GM19468 (cell line): ENCODE data around the gene KIF26B.

Source experiments
- ATAC-seq: cut with Tn5 transposase; IDR thresholded peaks from one replicate; pipeline ENCODE4 v1.9.1; 2021; ENCODE audit warnings: mild to moderate bottlenecking, moderate library complexity, moderate number of reproducible peaks; ENCODE audit not compliant: unreplicated experiment; ENCODE audit errors: extremely low read depth

KIF26B gene

DNA sequence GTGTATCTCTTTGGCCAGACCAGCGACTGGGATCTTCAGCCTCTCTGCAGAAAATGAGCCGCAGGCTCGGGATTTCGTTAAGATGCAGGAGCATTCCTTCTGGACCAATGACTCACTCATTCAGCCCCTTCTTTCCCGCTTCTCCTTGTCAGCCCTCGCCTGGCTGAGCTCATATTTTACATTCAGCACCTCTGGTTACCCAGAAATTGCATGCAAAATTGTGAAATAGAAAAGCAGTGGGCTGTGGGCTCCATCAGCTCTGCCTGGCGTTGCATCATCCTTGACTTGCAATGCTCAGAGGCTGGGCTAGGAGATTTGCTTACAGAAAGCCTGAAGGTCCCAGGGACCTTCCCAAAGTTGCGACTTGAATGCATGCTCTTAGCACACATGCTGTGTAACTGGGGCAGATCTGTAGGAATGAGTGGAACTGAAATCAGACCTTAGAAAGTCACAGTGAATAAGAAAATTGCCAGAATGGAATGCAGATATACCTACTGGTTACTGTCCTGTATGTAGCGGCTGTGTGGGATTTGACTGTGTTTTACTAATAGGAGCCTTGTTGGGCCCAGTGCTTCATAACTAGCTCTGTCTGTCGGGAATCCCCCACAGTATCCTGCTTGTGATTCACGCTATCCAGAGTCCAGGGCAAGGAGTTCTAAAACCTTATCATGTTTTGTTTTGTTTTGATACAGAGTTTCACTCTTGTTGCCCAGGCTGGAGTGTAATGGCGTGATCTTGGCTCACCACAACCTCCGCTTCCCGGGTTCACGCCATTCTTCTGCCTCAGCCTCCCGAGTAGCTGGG lies 444.8 kb downstream of the KIF26B start:
- ATAC-seq: no peak

DNA sequence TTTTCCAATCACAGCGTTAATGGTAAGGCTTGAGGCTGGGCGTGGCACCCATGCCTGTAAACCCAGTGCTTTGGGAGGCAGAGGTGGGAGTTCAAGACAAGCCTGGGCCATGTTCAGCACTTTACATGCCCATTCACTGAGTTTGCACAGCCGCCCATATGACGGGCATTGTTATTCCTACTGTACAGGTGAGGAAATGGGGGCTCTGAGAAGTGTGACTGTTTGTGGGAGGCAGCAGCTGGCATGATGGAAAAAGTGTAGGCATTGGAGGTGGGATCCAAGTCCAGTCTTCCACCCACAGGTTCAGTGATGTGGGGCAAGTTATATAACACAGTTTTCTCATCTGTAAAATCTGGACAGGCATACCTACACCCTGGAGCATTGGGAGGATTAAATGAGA lies 445.9 kb downstream of the KIF26B start:
- ATAC-seq: no peak

GRCh38 chr1:245603311-245603865 lies 448.6 kb downstream of the KIF26B start:
- ATAC-seq: no peak

DNA sequence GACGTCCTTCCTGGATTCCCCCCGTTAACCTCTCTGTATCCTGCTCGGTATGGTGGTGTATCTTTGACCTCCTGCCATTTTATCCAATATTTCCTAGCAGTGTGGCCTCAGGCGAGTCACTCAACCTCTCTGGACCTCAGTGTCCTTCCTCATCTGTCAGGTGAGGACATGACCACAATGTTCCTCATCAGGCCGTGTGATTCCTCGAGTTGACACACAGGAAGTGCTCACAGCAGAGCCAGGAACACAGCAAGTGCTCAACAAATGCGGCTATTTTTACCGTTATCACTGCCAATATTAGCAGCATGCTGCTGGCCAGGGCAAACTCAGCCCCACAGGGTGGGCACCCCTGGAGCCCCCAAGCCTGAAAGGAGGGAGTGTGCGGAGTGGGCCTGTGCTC lies 450.2 kb downstream of the KIF26B start:
- ATAC-seq: no peak

DNA sequence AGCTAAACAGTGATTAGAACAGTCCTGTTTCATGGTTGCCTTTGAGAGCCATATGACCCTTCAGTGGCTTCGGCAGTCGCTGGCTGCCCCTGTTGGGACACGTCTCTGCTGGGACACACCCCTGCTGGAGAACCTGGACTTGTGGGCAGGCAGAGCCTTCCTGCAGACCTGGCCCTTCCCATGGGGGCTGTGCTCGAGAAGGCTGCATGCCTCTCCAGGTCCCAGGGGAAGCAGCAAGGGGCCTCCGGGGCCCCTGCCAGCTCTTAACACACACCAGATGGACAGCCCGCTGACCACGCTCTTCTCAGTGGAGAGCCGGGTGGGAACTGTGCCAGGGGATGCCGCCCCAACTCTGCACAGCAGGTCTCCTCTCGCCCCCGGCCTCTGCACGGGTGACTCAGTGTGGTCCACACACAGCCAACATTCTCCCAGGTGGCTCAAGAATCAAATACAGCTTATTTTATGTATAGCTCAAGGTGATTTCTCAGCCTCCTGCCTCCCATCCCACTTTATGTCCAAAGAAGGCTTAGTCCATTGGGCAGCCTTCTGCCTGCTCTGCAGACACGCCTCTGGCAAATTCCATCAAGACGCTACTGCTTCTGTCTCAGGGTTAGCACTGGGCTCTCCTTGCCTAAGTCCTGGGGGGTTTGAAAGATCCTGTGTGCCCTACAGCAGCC lies 450.8 kb downstream of the KIF26B start:
- ATAC-seq: no peak

- ATAC-seq: no peak
Observed at GRCh38 chr1:245606157-245606725, 451.5 kb downstream of the KIF26B start.

DNA sequence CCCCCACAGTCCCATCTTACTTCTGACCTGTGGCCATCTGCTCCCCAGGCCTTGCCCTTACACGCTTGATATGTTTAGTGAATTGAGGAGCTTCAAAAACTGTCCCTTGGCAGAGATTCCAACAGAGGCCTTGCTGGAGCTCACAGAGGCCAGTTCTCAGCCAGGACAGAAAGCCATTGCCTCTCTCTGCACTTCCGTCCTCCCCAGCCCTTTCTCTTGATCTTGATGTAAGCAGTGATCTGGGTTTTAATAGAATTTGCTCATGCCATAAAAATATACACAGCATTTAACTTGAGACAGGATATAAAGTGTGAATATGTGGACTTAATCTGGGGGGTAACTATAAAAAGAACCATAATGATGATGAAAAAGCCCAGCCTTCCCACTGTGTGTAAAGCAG lies 453.5 kb downstream of the KIF26B start:
- ATAC-seq: no peak

DNA sequence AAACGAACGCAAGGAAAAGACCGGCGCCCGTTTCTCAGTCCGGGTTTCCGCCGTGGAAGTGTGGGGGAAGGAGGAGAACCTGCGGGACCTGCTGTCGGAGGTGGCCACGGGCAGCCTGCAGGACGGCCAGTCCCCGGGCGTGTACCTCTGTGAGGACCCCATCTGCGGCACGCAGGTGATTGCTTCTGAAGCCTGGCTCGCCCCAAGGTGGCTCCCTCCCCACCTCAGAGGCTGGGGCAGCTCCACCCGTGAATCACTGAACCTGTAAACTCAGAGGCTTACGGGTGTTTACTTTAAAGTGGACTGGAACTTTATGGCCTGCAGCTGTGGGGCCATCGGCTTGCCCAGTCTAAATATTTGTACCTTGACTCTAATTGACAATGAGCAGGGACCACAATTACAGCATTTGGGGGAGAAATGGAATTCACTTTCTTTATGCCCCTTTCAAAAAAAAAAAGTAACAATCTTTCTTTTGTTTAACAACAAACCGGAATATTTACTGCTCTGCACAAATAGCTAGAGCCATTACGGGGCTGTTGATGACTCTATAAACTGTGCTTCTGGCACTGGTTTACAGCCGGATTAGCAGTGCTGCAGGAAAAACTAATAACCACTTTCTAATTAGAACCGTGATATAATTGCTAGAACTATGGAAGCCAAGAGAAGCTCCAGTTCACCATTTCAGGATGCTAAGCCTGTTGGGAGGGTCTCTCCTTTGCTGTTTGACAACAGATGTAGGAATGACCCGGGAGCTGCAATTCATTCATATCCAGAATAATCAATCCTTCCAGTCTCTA lies 454.8 kb downstream of the KIF26B start:
- no peak for ATAC-seq

- ATAC-seq: no peak
Observed at GRCh38 chr1:245611251-245611650, 456.5 kb downstream of the KIF26B start.

- ATAC-seq: no peak
Observed at GRCh38 chr1:245614476-245614875, 459.7 kb downstream of the KIF26B start.

DNA sequence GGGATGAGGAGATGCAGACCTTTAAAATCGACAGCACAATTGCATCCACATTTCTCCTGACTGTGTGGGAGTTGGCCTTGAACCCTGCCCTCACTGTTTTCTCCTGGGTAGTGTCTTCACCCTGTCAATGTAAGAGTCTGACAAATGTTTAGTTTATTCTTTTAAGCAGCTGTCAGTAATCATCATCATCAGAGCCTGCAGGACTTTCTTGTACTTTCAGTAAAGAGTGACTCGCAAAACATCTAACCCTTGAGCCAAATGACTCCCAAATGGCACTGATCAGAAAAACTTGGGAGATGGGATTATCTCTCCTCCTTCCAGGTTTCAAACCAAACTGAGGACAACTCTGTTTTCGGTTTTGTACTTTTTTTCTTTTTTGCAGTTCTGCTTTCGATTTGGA lies 460.2 kb downstream of the KIF26B start:
- no peak for ATAC-seq

- no peak for ATAC-seq
Observed at GRCh38 chr1:245621589-245621988, 466.8 kb downstream of the KIF26B start.

- ATAC-seq: no peak
Observed at GRCh38 chr1:245622332-245623014, 467.7 kb downstream of the KIF26B start.

DNA sequence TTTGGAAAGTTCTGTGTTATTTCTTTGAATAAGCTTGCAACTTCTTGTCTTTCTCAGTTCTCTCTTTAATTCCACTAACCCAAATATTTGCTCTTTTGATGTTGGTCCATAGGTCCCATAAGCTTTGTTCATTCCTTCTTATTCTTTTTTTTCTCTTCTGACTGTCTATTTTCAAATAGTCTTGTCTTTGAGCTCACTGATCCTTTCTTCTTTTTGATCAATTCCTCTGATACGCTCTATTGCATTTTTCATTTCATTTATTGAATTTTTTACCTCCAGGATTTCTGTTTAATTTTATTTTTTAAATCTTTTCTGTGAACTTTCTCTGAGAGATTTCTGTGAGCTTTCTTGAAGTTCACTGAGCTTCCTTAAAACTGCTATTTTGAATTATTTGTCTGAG lies 486.6 kb downstream of the KIF26B start:
- ATAC-seq: no peak

GRCh38 chr1:245645406-245645805 lies 490.6 kb downstream of the KIF26B start:
- ATAC-seq: no peak

- ATAC-seq: no peak
Observed at GRCh38 chr1:245645894-245646293, 491.1 kb downstream of the KIF26B start.

DNA sequence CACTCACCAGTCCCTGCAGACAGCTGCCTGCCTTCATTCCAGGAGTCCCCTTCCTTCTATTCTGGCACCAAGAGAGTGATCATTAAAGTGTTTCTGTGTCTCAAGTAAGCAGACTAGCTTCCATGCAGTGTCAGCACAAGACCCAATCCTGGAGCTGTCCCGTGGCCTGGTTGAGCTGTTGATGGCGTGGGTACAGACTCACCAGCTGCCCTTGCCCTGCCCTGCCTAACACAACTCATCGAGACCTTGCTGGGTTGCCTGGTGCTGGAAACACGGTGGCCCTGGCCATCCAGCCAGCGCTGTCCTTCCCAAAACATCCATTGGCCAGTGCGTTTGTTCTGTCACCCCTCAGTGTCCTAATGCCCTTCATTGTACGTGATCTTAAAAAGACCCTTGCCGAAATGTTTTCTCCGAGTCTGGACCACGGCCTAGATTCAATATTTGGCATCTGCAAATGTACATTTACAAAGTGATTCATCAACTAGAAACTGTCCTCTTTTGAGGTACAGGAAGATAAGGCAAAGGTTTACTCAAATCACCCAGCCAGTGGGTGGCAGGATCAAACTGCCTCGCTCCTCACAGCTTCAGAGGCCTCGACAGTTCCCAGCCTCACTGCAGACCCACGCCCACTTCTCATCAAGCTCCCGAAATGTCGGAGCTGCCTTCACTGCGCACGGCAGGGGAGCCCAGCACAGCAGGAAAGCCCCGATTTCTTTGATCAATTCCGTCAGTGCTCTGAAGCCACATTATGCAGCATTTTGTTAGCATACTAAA lies 494.2 kb downstream of the KIF26B start:
- no peak for ATAC-seq

GRCh38 chr1:245649666-245650065 lies 494.9 kb downstream of the KIF26B start:
- no peak for ATAC-seq

DNA sequence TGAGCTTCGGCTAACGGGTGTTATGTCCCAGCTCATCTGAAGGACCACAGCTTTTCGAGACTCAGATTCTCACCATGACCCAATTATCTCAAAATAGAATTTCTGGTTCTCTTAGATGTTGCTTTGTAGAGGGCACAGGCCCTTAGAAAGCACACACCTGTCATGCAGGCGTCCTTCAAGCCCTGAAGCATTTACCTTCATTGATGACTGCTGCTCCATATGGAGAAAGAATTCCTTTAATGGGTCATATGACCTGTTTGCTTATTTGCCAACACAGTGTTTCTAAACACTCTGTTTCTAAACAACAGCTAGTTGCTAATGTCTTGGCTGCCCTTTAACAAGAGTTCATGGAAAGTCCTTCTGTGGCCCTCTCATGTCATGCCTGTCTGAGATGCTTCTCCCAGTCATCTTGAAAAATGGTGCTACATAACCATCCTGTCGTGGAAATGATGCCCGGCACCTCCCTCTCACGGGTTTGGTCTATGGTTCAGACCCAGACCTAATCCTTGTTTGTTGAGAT lies 495.7 kb downstream of the KIF26B start:
- no peak for ATAC-seq
